VCaP (cell line): Measurements from ENCODE around the gene ANK3.

ENCODE experiments used
- H3K27ac ChIP-seq: fragments of 450-650 bp; 2 replicates; pipeline ENCODE4 v1.5.1; 2017
- CTCF ChIP-seq: fragments of 450-650 bp; conservative IDR thresholded peaks from 2 replicates; pipeline ENCODE4 v1.5.1; 2017; ENCODE audit warnings: mild to moderate bottlenecking, moderate library complexity

ANK3 gene

GRCh38 chr10:60346661-60347060 is 43.0 kb downstream of the ANK3 start:
- no peak overlapping the region for H3K27ac ChIP-seq
- TF ChIP-seq CTCF = no peak

GRCh38 chr10:60343254-60343653 is 46.4 kb downstream of the ANK3 start:
- TF ChIP-seq CTCF = no peak
- H3K27ac ChIP-seq = no peak overlapping the region

GRCh38 chr10:60341969-60342368 is 47.7 kb downstream of the ANK3 start:
- no peak for TF ChIP-seq CTCF
- no peak overlapping the region for H3K27ac ChIP-seq

GRCh38 chr10:60340973-60341372 is 48.7 kb downstream of the ANK3 start:
- no peak for TF ChIP-seq CTCF

GRCh38 chr10:60339757-60340156 is 49.9 kb downstream of the ANK3 start:
- no peak for TF ChIP-seq CTCF
- no peak overlapping the region for H3K27ac ChIP-seq

More at GRCh38 chr10:60340973-60341372, 48.7 kb downstream of the ANK3 start:
- no peak overlapping the region for H3K27ac ChIP-seq

- H3K27ac ChIP-seq = no peak overlapping the region
Observed at GRCh38 chr10:60338786-60339185, 50.9 kb downstream of the ANK3 start.

GRCh38 chr10:60338002-60338564 is 51.6 kb downstream of the ANK3 start:
- no peak for TF ChIP-seq CTCF
- H3K27ac ChIP-seq = no peak overlapping the region

More at GRCh38 chr10:60338786-60339185, 50.9 kb downstream of the ANK3 start:
- no peak for TF ChIP-seq CTCF
